SU-DHL-6 (cell line): Measurements from ENCODE around the gene KCTD14.
"Not testable (repeated sequence)": the region's sequence is repeated elsewhere in the genome, so short reads cannot be mapped to it uniquely, and the experiment has no call there.

Experiments used
- H2AFZ ChIP-seq: fragments of 200-600 bp; sonication (generic); 2 replicates; pipeline ENCODE4 v1.6.1; 2014; ENCODE audit warnings: low read depth, mild to moderate bottlenecking, moderate library complexity, mixed read lengths, antibody characterized with exemption, low read length; ENCODE audit not compliant: severe bottlenecking
- H3F3A ChIP-seq: fragments of 200-600 bp; shearing (Covaris generic); 2 replicates; pipeline ENCODE4 v1.6.0; 2016; ENCODE audit warnings: antibody characterized with exemption, mild to moderate bottlenecking; ENCODE audit not compliant: insufficient read depth
- H3K27ac ChIP-seq: fragments of 200-600 bp; sonication (generic); 2 replicates; pipeline ENCODE4 v1.5.1; 2016; ENCODE audit warnings: low read depth, mild to moderate bottlenecking, low read length, moderate library complexity, mixed read lengths
- H3K27me3 ChIP-seq: fragments of 200-600 bp; sonication (generic), shearing (Covaris generic); 2 replicates; pipeline ENCODE4 v1.6.0; 2014; ENCODE audit warnings: mild to moderate bottlenecking, low read length
- H3K36me3 ChIP-seq: fragments of 200-600 bp; sonication (generic); 2 replicates; pipeline ENCODE4 v1.6.1; 2014; ENCODE audit warnings: mild to moderate bottlenecking, low read length, mixed read lengths
- H3K4me2 ChIP-seq: fragments of 300-600, 200-600 bp; shearing (Covaris generic), sonication (generic); 2 replicates; pipeline ENCODE4 v1.6.0; 2014; ENCODE audit warnings: low read length, low read depth, mild to moderate bottlenecking; ENCODE audit not compliant: poor library complexity, severe bottlenecking
- H3K4me3 ChIP-seq: fragments of 200-600 bp; sonication (generic); 2 replicates; pipeline ENCODE4 v1.5.1; 2014; ENCODE audit warnings: antibody characterized with exemption, low read length, mild to moderate bottlenecking, mixed read lengths; ENCODE audit not compliant: insufficient read depth, poor library complexity, severe bottlenecking
- H3K79me2 ChIP-seq: fragments of 200-600 bp; sonication (generic); 2 replicates; pipeline ENCODE4 v1.6.1; 2014; ENCODE audit warnings: mild to moderate bottlenecking, low read length, moderate library complexity; ENCODE audit not compliant: insufficient read depth
- H3K9ac ChIP-seq: fragments of 200-600 bp; sonication (generic); 2 replicates; pipeline ENCODE4 v1.7.0; 2014; ENCODE audit warnings: mild to moderate bottlenecking, low read length
- H3K9me2 ChIP-seq: fragments of 200-600 bp; sonication (generic); replicated peaks from 2 replicates; pipeline ENCODE4 v1.6.1; 2014; ENCODE audit warnings: low read length; ENCODE audit not compliant: insufficient read depth
- H3K9me3 ChIP-seq: fragments of 200-600 bp; sonication (generic); 2 replicates; pipeline ENCODE4 v1.6.1; 2014; ENCODE audit warnings: low read length, mixed read lengths; ENCODE audit not compliant: insufficient read depth
- H4K20me1 ChIP-seq: fragments of 200-600 bp; sonication (generic); 2 replicates; pipeline ENCODE4 v1.6.1; 2014; ENCODE audit warnings: low read depth, mild to moderate bottlenecking, antibody characterized with exemption, low read length, moderate library complexity, mixed read lengths
- CTCF ChIP-seq: fragments of 200-600 bp; sonication (generic); IDR thresholded peaks from one replicate; pipeline ENCODE4 v1.5.1; 2017; ENCODE audit warnings: antibody characterized with exemption, mild to moderate bottlenecking, low read length, moderate library complexity; ENCODE audit not compliant: insufficient read depth, poor library complexity, severe bottlenecking
- EZH2phosphoT487 ChIP-seq: fragments of 200-600 bp; sonication (generic), shearing (Covaris generic); conservative IDR thresholded peaks from 2 replicates; pipeline ENCODE4 v1.6.1; 2018; ENCODE audit warnings: mild to moderate bottlenecking, antibody characterized with exemption, low read length, moderate library complexity, mixed read lengths

KCTD14 gene

GRCh38 chr11:77993902-77994301 is 29.2 kb downstream of the KCTD14 start:
- peaks cover 8% of the 10 kb centered on the region; the same call in 1 of the 2 replicates for H3F3A ChIP-seq
- no peak overlapping the region for H2AFZ ChIP-seq
- H3K9ac ChIP-seq: peak overlapping the region; percentile 64
- H4K20me1 ChIP-seq: no peaks in the 10 kb centered on the region
- TF ChIP-seq EZH2phosphoT487 (no peak), CTCF (no peak)
- H3K36me3 ChIP-seq: peaks cover under 1% of the 10 kb centered on the region; the same call in 1 of the 2 replicates
- H3K4me2 ChIP-seq: peak overlapping the region; percentile 81
- peaks cover 25% of the 10 kb centered on the region for H3K79me2 ChIP-seq
- peak overlapping the region; percentile 70 for H3K4me3 ChIP-seq
- H3K9me2 ChIP-seq: no peaks in the 10 kb centered on the region
- H3K27me3 ChIP-seq: no peaks in the 10 kb centered on the region
- H3K9me3 ChIP-seq: no peaks in the 10 kb centered on the region
- H3K27ac ChIP-seq: peak overlapping the region; percentile 52

GRCh38 chr11:77990981-77991380 is 32.1 kb downstream of the KCTD14 start:
- Histone ChIP-seq H4K20me1 (no peaks in the 10 kb centered on the region), H3K9ac (no peak overlapping the region), H3F3A (peaks cover 8% of the 10 kb centered on the region; the same call in 1 of the 2 replicates), H3K27ac (no peak overlapping the region), H3K9me2 (no peaks in the 10 kb centered on the region), H3K4me3 (no peak overlapping the region), H3K9me3 (no peaks in the 10 kb centered on the region), H3K36me3 (peaks cover 21% of the 10 kb centered on the region; the same call in 1 of the 2 replicates), H3K79me2 (peaks cover 42% of the 10 kb centered on the region), H3K4me2 (no peak overlapping the region), H2AFZ (no peak overlapping the region), H3K27me3 (no peaks in the 10 kb centered on the region)
- no peak for TF ChIP-seq EZH2phosphoT487
- no peak for TF ChIP-seq CTCF

GRCh38 chr11:77986456-77986855 is 36.6 kb downstream of the KCTD14 start:
- H4K20me1 ChIP-seq, H3K9ac ChIP-seq, H3K27ac ChIP-seq, H3K4me3 ChIP-seq, H3K9me2 ChIP-seq, H2AFZ ChIP-seq, H3K9me3 ChIP-seq, H3F3A ChIP-seq, H3K4me2 ChIP-seq, H3K27me3 ChIP-seq: not testable (repeated sequence)
- Histone ChIP-seq H3K36me3 (peaks cover 36% of the 10 kb centered on the region; the same call in 1 of the 2 replicates), H3K79me2 (peaks cover 47% of the 10 kb centered on the region)

GRCh38 chr11:77981346-77981947 is 41.6 kb downstream of the KCTD14 start:
- no peaks in the 10 kb centered on the region for H3K27me3 ChIP-seq
- no peaks in the 10 kb centered on the region for H4K20me1 ChIP-seq
- H3K36me3 ChIP-seq: peaks cover 29% of the 10 kb centered on the region; the same call in 1 of the 2 replicates
- H3K27ac ChIP-seq: no peak overlapping the region
- H3K9me3 ChIP-seq: no peaks in the 10 kb centered on the region
- no peaks in the 10 kb centered on the region for H3K9me2 ChIP-seq
- H3K9ac ChIP-seq: no peak overlapping the region
- H3K4me2 ChIP-seq: no peak overlapping the region
- H3K79me2 ChIP-seq: peaks cover 31% of the 10 kb centered on the region
- no peak overlapping the region for H3K4me3 ChIP-seq
- TF ChIP-seq EZH2phosphoT487 (no peak), CTCF (no peak)
- H3F3A ChIP-seq: no peaks in the 10 kb centered on the region
- no peak overlapping the region for H2AFZ ChIP-seq
